Measurements from ENCODE around the gene SMIM23. TPM values are rescaled to one million over a fixed set of nuclear protein-coding genes. Genes with fewer than 3 reads are reported as not detected.

SMIM23 gene
- total RNA-seq, 1 experiment from 2014 or later: not detected

DNA sequence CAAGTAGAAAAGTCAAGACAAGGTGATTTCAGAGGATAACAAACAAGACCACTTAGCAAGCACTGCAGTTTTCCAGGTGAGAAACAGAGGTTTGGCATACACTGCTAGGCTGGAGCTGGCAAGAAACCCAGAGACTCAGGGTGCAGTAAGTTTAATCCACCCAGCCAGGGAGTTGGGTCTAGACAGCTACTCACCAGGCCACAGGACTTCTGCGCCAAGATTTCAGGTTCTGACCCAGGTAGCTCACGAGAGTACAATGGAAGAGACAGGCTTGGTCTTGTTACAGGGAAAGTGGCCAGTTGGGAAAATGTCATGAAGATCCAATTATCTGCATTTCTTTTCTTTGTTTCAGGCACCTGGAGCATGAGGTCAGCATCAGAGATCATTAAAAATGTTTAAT, 9.8 kb downstream of the SMIM23 start:
- no peak overlapping the region for H2AFZ ChIP-seq
- no peaks in the 10 kb centered on the region for H3K9me3 ChIP-seq (ENCODE audit: insufficient read depth, low read depth)
- H3F3A ChIP-seq (ENCODE audit: insufficient read depth, low read depth): no peaks in the 10 kb centered on the region
- no peaks in the 10 kb centered on the region for H4K20me1 ChIP-seq (ENCODE audit: insufficient read depth)
- no peaks in the 10 kb centered on the region for H3K36me3 ChIP-seq (ENCODE audit: low read depth)
- TF ChIP-seq EZH2 (IDR thresholded peaks at IDR 0.05; ENCODE audit: low read depth) (no peak), CTCF (conservative IDR thresholded peaks at IDR 0.05) (no peak)
- no peak for DNase-seq
- BruUV-seq (replicated peaks): no TSS peak
- no peak overlapping the region for H3K27ac ChIP-seq
- no peaks in the 10 kb centered on the region for H3K9me2 ChIP-seq (ENCODE audit: insufficient read depth)
- H3K4me1 ChIP-seq (replicated peaks; ENCODE audit: insufficient read depth): no peaks in the 10 kb centered on the region
- no peaks in the 10 kb centered on the region for H3K79me2 ChIP-seq (ENCODE audit: low read depth)
- no peaks in the 10 kb centered on the region for H3K27me3 ChIP-seq (ENCODE audit: insufficient read depth, low read depth)
- no peak overlapping the region for H3K4me2 ChIP-seq
- no peak overlapping the region for H3K4me3 ChIP-seq
- ChIA-PET CTCF (no interaction called here), POLR2A (ENCODE audit: unreplicated experiment) (no interaction called here)
- intact Hi-C loops (cut with micrococcal nuclease; ENCODE audit: unreplicated experiment): no loop called here

DNA sequence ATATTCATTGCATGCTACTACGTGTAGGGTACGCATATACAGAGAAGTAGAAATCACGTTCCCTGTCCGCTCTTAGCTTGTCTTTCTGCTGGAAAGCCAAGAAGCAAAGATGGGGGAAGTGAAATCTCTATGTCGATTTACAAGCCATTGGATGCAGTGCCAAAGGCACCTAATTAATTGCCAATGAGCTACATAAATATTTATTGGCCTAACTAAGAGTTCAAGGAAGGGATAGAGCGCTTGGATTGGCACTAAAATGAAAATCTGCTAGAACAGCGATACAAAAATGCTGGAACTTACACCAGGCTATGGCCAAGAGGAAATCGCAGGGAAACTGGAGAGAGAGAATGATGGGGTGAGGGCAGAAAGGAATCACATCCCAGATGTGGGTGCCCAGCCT, 10.8 kb downstream of the SMIM23 start:
- H3K79me2 ChIP-seq (ENCODE audit: low read depth): no peaks in the 10 kb centered on the region
- CTCF ChIA-PET: no interaction called here

GRCh38 chr5:171797543-171797942, 11.9 kb downstream of the SMIM23 start:
- no TSS peak for BruUV-seq (replicated peaks)
- H3K9me2 ChIP-seq (ENCODE audit: insufficient read depth): no peaks in the 10 kb centered on the region
- no peaks in the 10 kb centered on the region for H3F3A ChIP-seq (ENCODE audit: insufficient read depth, low read depth)
- H3K4me2 ChIP-seq: no peak overlapping the region
- H3K4me3 ChIP-seq: no peak overlapping the region
- H3K79me2 ChIP-seq (ENCODE audit: low read depth): no peaks in the 10 kb centered on the region
- no peaks in the 10 kb centered on the region for H3K27me3 ChIP-seq (ENCODE audit: insufficient read depth, low read depth)
- H4K20me1 ChIP-seq (ENCODE audit: insufficient read depth): no peaks in the 10 kb centered on the region
- DNase-seq: no peak
- no peak overlapping the region for H3K27ac ChIP-seq
- CTCF ChIA-PET: no interaction called here
- no peaks in the 10 kb centered on the region for H3K9me3 ChIP-seq (ENCODE audit: insufficient read depth, low read depth)
- POLR2A ChIA-PET (ENCODE audit: unreplicated experiment): no interaction called here
- no peak overlapping the region for H2AFZ ChIP-seq
- no peaks in the 10 kb centered on the region for H3K4me1 ChIP-seq (replicated peaks; ENCODE audit: insufficient read depth)
- intact Hi-C loops (cut with micrococcal nuclease; ENCODE audit: unreplicated experiment): no loop called here
- no peaks in the 10 kb centered on the region for H3K36me3 ChIP-seq (ENCODE audit: low read depth)
- TF ChIP-seq EZH2 (IDR thresholded peaks at IDR 0.05; ENCODE audit: low read depth): no peak

More for the DNA sequence above, 10.8 kb downstream of the SMIM23 start:
- Histone ChIP-seq H3K4me3 (no peak overlapping the region), H2AFZ (no peak overlapping the region), H3K36me3 (ENCODE audit: low read depth) (no peaks in the 10 kb centered on the region), H3K27me3 (ENCODE audit: insufficient read depth, low read depth) (no peaks in the 10 kb centered on the region), H3K4me2 (no peak overlapping the region), H3K9me3 (ENCODE audit: insufficient read depth, low read depth) (no peaks in the 10 kb centered on the region), H3K4me1 (replicated peaks; ENCODE audit: insufficient read depth) (no peaks in the 10 kb centered on the region), H3F3A (ENCODE audit: insufficient read depth, low read depth) (no peaks in the 10 kb centered on the region), H4K20me1 (ENCODE audit: insufficient read depth) (no peaks in the 10 kb centered on the region), H3K27ac (no peak overlapping the region), H3K9me2 (ENCODE audit: insufficient read depth) (no peaks in the 10 kb centered on the region)
- DNase-seq: no peak
- TF ChIP-seq CTCF (conservative IDR thresholded peaks at IDR 0.05): no peak
- no TSS peak for BruUV-seq (replicated peaks)
- POLR2A ChIA-PET (ENCODE audit: unreplicated experiment): no interaction called here
- intact Hi-C loops (cut with micrococcal nuclease; ENCODE audit: unreplicated experiment): no loop called here

DNA sequence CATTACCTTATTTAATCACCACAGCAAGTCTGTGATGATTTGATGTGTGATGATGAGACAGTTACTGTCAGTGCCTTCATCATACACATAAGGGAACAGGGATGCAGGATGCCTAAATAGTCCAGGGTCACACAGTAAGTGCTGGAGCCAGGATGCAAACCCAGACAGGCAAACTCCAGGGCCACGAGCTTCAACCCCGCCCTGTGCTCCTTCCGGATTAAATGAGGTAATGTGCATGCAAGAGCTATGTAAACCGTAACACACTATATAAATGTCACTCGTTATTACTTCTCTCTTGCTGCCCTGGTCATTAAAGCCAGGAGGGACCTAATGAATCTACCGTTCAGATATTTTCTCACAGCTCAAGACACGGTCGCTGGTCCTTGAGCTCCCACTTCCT, 12.8 kb downstream of the SMIM23 start:
- Histone ChIP-seq H3K27me3 (ENCODE audit: insufficient read depth, low read depth) (no peaks in the 10 kb centered on the region), H3K4me1 (replicated peaks; ENCODE audit: insufficient read depth) (no peaks in the 10 kb centered on the region), H4K20me1 (ENCODE audit: insufficient read depth) (no peaks in the 10 kb centered on the region), H3K4me3 (no peak overlapping the region), H3K9me3 (ENCODE audit: insufficient read depth, low read depth) (no peaks in the 10 kb centered on the region), H2AFZ (no peak overlapping the region), H3K36me3 (ENCODE audit: low read depth) (no peaks in the 10 kb centered on the region), H3K27ac (no peak overlapping the region), H3F3A (ENCODE audit: insufficient read depth, low read depth) (no peaks in the 10 kb centered on the region), H3K79me2 (ENCODE audit: low read depth) (no peaks in the 10 kb centered on the region), H3K4me2 (no peak overlapping the region), H3K9me2 (ENCODE audit: insufficient read depth) (no peaks in the 10 kb centered on the region)
- intact Hi-C loops (cut with micrococcal nuclease; ENCODE audit: unreplicated experiment): no loop called here
- POLR2A ChIA-PET (ENCODE audit: unreplicated experiment): no interaction called here
- no TSS peak for BruUV-seq (replicated peaks)
- no peak for DNase-seq
- CTCF ChIA-PET: interaction anchor here (0.7 kb wide), 1 partner anchor 118 kb away, joined by 3 read pairs; no protein-coding TSS in a partner anchor
- no peak for TF ChIP-seq CTCF (conservative IDR thresholded peaks at IDR 0.05)
- TF ChIP-seq EZH2 (IDR thresholded peaks at IDR 0.05; ENCODE audit: low read depth): no peak
